ENCODE results near the gene MYLK.

The MYLK gene

GRCh38 chr3:123571973-123572365, 312.2 kb downstream of the MYLK start:
- no peak for DNase-seq

- no peak for DNase-seq
These were observed 312.7 kb downstream of the MYLK start for GRCh38 chr3:123571264-123571972.

GRCh38 chr3:123568875-123569274, 315.3 kb downstream of the MYLK start:
- no peak for DNase-seq

GRCh38 chr3:123568034-123568433, 316.1 kb downstream of the MYLK start:
- DNase-seq, result peak; percentile 48 to 57

GRCh38 chr3:123564056-123564455, 320.1 kb downstream of the MYLK start:
- no peak for DNase-seq

- DNase-seq, result no peak
These were observed 321.6 kb downstream of the MYLK start for GRCh38 chr3:123562547-123562946.

- no peak for DNase-seq
These were observed 322.9 kb downstream of the MYLK start for GRCh38 chr3:123561188-123561587.
